A673 (cell line): ENCODE results near the gene KRTAP5-1. TPM values are rescaled to one million over a fixed set of nuclear protein-coding genes. Genes with fewer than 3 reads are reported as not detected.

Experiments used
- BruUV-seq: library from RNA; stranded (reverse); fragments of 400-500 nt; replicated peaks from 2 replicates; lab custom pipeline; 2021; lab: Mats Ljungman, UMichigan
- CTCF ChIA-PET: fragments of 300-600 bp; sonication (Branson Sonifier 250); formaldehyde crosslinking; loops from one replicate; lab custom pipeline; 2022; ENCODE audit warnings: antibody characterized with exemption; lab: Charles Lee
- POLR2A ChIA-PET: fragments of 300-600 bp; sonication (Branson Sonifier 250); formaldehyde crosslinking; loops from one replicate; lab custom pipeline; 2022; ENCODE audit warnings: antibody characterized with exemption; ENCODE audit not compliant: low non-redundant PET; lab: Charles Lee
- DNase-seq: peaks from one replicate; pipeline ENCODE4 v3.0.0-alpha.2; 2015; ENCODE audit warnings: low spot score
- H3K27ac ChIP-seq: fragments of 200-600 bp; sonication (generic); 2 replicates; pipeline ENCODE4 v1.5.1; 2016; ENCODE audit warnings: mixed run types, low read depth, mild to moderate bottlenecking, mixed read lengths, antibody characterized with exemption, low read length; ENCODE audit not compliant: poor library complexity, severe bottlenecking
- H3K27me3 ChIP-seq: fragments of 200-600 bp; sonication (generic); replicated peaks from 2 replicates; pipeline ENCODE4 v1.6.1; 2017; ENCODE audit warnings: mixed run types, low read depth, mild to moderate bottlenecking, mixed read lengths, antibody characterized with exemption, low read length; ENCODE audit not compliant: insufficient read depth, poor library complexity
- H3K36me3 ChIP-seq: fragments of 200-600 bp; sonication (generic); 2 replicates; pipeline ENCODE4 v1.6.1; 2016; ENCODE audit warnings: mixed run types, mild to moderate bottlenecking, mixed read lengths, antibody characterized with exemption, low read length; ENCODE audit not compliant: insufficient read depth, poor library complexity, severe bottlenecking
- H3K4me1 ChIP-seq: fragments of 200-600 bp; sonication (generic); 2 replicates; pipeline ENCODE4 v1.6.1; 2017; ENCODE audit warnings: mixed run types, mild to moderate bottlenecking, mixed read lengths, antibody characterized with exemption, low read length; ENCODE audit not compliant: insufficient read depth, poor library complexity, severe bottlenecking
- H3K4me3 ChIP-seq: fragments of 200-600 bp; sonication (generic); 2 replicates; pipeline ENCODE4 v1.5.1; 2016; ENCODE audit warnings: low read depth, mixed run types, mild to moderate bottlenecking, mixed read lengths, low read length; ENCODE audit not compliant: poor library complexity, severe bottlenecking
- H3K9me3 ChIP-seq: fragments of 200-600 bp; sonication (generic); 2 replicates; pipeline ENCODE4 v1.6.1; 2016; ENCODE audit warnings: mixed run types, low read depth, mild to moderate bottlenecking, mixed read lengths, antibody characterized with exemption, low read length; ENCODE audit not compliant: poor library complexity, severe bottlenecking
- EZH2 ChIP-seq: fragments of 200-600 bp; sonication (generic); IDR thresholded peaks from 2 replicates; pipeline ENCODE4 v1.6.1; 2017; ENCODE audit warnings: borderline replicate concordance, low read depth, mild to moderate bottlenecking, mixed read lengths, antibody characterized with exemption, low read length; ENCODE audit not compliant: poor library complexity, severe bottlenecking
- intact Hi-C: fragments of 100-400 bp; cut with micrococcal nuclease; formaldehyde crosslinking; loops from one replicate; pipeline ENCODE4 v1.10.0; 2022; ENCODE audit not compliant: unreplicated experiment
- total RNA-seq: library from RNA; stranded (reverse); gene quantifications from 2 replicates; pipeline ENCODE4 v1.2.3, GENCODE V29; 2021
- TF ChIP-seq, protein P1 (sequence below): fragments of 300-800, 200-600 bp; sonication (generic); conservative IDR thresholded peaks from 2 replicates; pipeline ENCODE4 v1.5.1; 2017; ENCODE audit warnings: low read depth, mild to moderate bottlenecking, antibody characterized with exemption, low read length, moderate library complexity, mixed read lengths

Gene KRTAP5-1
- total RNA-seq, 1 experiment from 2014 or later, result not detected

GRCh38 chr11:1548221-1549070, 36.6 kb downstream of the KRTAP5-1 start:
- DNase-seq, result no peak
- ChIA-PET POLR2A (no interaction called here), CTCF (no interaction called here)
- Histone ChIP-seq H3K4me3 (no peak overlapping the region), H3K4me1 (no peaks in the 10 kb centered on the region), H3K27me3 (peaks cover 35% of the 10 kb centered on the region), H3K9me3 (no peaks in the 10 kb centered on the region), H3K36me3 (no peaks in the 10 kb centered on the region), H3K27ac (no peak overlapping the region)
- no TSS peak for BruUV-seq
- TF ChIP-seq, protein P1, sequence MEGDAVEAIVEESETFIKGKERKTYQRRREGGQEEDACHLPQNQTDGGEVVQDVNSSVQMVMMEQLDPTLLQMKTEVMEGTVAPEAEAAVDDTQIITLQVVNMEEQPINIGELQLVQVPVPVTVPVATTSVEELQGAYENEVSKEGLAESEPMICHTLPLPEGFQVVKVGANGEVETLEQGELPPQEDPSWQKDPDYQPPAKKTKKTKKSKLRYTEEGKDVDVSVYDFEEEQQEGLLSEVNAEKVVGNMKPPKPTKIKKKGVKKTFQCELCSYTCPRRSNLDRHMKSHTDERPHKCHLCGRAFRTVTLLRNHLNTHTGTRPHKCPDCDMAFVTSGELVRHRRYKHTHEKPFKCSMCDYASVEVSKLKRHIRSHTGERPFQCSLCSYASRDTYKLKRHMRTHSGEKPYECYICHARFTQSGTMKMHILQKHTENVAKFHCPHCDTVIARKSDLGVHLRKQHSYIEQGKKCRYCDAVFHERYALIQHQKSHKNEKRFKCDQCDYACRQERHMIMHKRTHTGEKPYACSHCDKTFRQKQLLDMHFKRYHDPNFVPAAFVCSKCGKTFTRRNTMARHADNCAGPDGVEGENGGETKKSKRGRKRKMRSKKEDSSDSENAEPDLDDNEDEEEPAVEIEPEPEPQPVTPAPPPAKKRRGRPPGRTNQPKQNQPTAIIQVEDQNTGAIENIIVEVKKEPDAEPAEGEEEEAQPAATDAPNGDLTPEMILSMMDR, result no peak
- TF ChIP-seq EZH2, result no peak
- intact Hi-C loops, result loop anchor here (5.0 to 10.0 kb wide), 2 partner anchors 76 to 284 kb away; partner anchors contain the start of genes KRTAP5-4, KRTAP5-5 and SYT8

GRCh38 chr11:1547467-1548098, 37.5 kb downstream of the KRTAP5-1 start:
- intact Hi-C loops, result loop anchor here (2.0 to 10.0 kb wide), 3 partner anchors 27 to 285 kb away; partner anchors contain the start of genes KRTAP5-4, KRTAP5-5 and SYT8
- ChIA-PET POLR2A (no interaction called here), CTCF (interaction anchor here (1.8 kb wide), 1 partner anchor 27 kb away, joined by 14 read pairs; no protein-coding TSS in a partner anchor)
- Histone ChIP-seq H3K9me3 (no peaks in the 10 kb centered on the region), H3K27ac (no peak overlapping the region), H3K4me1 (no peaks in the 10 kb centered on the region), H3K36me3 (no peaks in the 10 kb centered on the region), H3K27me3 (peaks cover 35% of the 10 kb centered on the region), H3K4me3 (no peak overlapping the region)
- TF ChIP-seq, protein P1, result no peak
- TF ChIP-seq EZH2, result no peak
- BruUV-seq, result no TSS peak
- DNase-seq, result no peak

GRCh38 chr11:1546536-1547466, 38.3 kb downstream of the KRTAP5-1 start:
- Histone ChIP-seq H3K27me3 (peaks cover 35% of the 10 kb centered on the region), H3K9me3 (no peaks in the 10 kb centered on the region), H3K4me1 (no peaks in the 10 kb centered on the region), H3K4me3 (peak overlapping the region; percentile 21), H3K36me3 (no peaks in the 10 kb centered on the region), H3K27ac (no peak overlapping the region)
- POLR2A ChIA-PET, result no interaction called here
- CTCF ChIA-PET, result interaction anchor here (0.6 to 1.8 kb wide), 10 partner anchors 12 to 84 kb away, joined by 3 to 17 read pairs (median 4); no protein-coding TSS in a partner anchor
- peak; percentile 55 for DNase-seq
- intact Hi-C loops, result loop anchor here (2.0 to 10.0 kb wide), 3 partner anchors 28 to 286 kb away; partner anchors contain the start of genes KRTAP5-4, KRTAP5-5 and SYT8
- BruUV-seq, result no TSS peak
- no peak for TF ChIP-seq EZH2
- TF ChIP-seq, protein P1, result peak; percentile 58
